ENCODE results near the gene RSU1. TPM values are rescaled to one million over a fixed set of nuclear protein-coding genes. Genes with fewer than 3 reads are reported as not detected.

RSU1 gene
- total RNA-seq, 4 donors from 2014 or later: 40.5 to 95.4 (median 65.2) TPM

GRCh38 chr10:16686054-16686902 is 130.9 kb downstream of the RSU1 start:
- H3K9me3 ChIP-seq: no peaks in the 10 kb centered on the region
- no peaks in the 10 kb centered on the region for H3K4me1 ChIP-seq
- no peak overlapping the region for H3K27ac ChIP-seq
- no peak overlapping the region for H3K4me3 ChIP-seq
- no peaks in the 10 kb centered on the region for H3K27me3 ChIP-seq
- DNase-seq: no peak
- H3K36me3 ChIP-seq: no peaks in the 10 kb centered on the region
- no peak for TF ChIP-seq CTCF (IDR thresholded peaks at IDR 0.05)
- TF ChIP-seq POLR2A (IDR thresholded peaks at IDR 0.05): no peak
- intact Hi-C loops (cut with DNase I; ENCODE audit: low total_unique reads): no loop called here

GRCh38 chr10:16685551-16685950 is 131.7 kb downstream of the RSU1 start:
- no peaks in the 10 kb centered on the region for H3K36me3 ChIP-seq
- no peak overlapping the region for H3K27ac ChIP-seq
- no peaks in the 10 kb centered on the region for H3K9me3 ChIP-seq
- no peak for DNase-seq
- no peaks in the 10 kb centered on the region for H3K4me1 ChIP-seq
- H3K4me3 ChIP-seq: no peak overlapping the region
- no peaks in the 10 kb centered on the region for H3K27me3 ChIP-seq
- TF ChIP-seq CTCF (IDR thresholded peaks at IDR 0.05) (no peak), POLR2A (IDR thresholded peaks at IDR 0.05) (no peak)
- intact Hi-C loops (cut with DNase I; ENCODE audit: low total_unique reads): no loop called here

- TF ChIP-seq POLR2A (IDR thresholded peaks at IDR 0.05): no peak
- TF ChIP-seq CTCF (IDR thresholded peaks at IDR 0.05): no peak
- DNase-seq: no peak
- Histone ChIP-seq H3K9me3 (no peaks in the 10 kb centered on the region), H3K36me3 (no peaks in the 10 kb centered on the region), H3K27ac (no peak overlapping the region), H3K27me3 (no peaks in the 10 kb centered on the region), H3K4me3 (no peak overlapping the region), H3K4me1 (no peaks in the 10 kb centered on the region)
- intact Hi-C loops (cut with DNase I; ENCODE audit: low total_unique reads): no loop called here
Observed at GRCh38 chr10:16681521-16681920, 135.7 kb downstream of the RSU1 start.

- TF ChIP-seq CTCF (IDR thresholded peaks at IDR 0.05): no peak
- TF ChIP-seq POLR2A (IDR thresholded peaks at IDR 0.05): no peak
- intact Hi-C loops (cut with DNase I; ENCODE audit: low total_unique reads): no loop called here
- Histone ChIP-seq H3K4me1 (no peaks in the 10 kb centered on the region), H3K9me3 (no peaks in the 10 kb centered on the region), H3K27me3 (no peaks in the 10 kb centered on the region), H3K36me3 (no peaks in the 10 kb centered on the region), H3K4me3 (no peak overlapping the region), H3K27ac (no peak overlapping the region)
- DNase-seq: no peak
Observed at GRCh38 chr10:16679511-16679910, 137.7 kb downstream of the RSU1 start.

- intact Hi-C loops (cut with DNase I; ENCODE audit: low total_unique reads): no loop called here
- no peak overlapping the region for H3K27ac ChIP-seq
- H3K36me3 ChIP-seq: no peaks in the 10 kb centered on the region
- H3K4me3 ChIP-seq: no peak overlapping the region
- DNase-seq: no peak
- no peaks in the 10 kb centered on the region for H3K9me3 ChIP-seq
- no peaks in the 10 kb centered on the region for H3K4me1 ChIP-seq
- no peaks in the 10 kb centered on the region for H3K27me3 ChIP-seq
- TF ChIP-seq CTCF (IDR thresholded peaks at IDR 0.05) (no peak), POLR2A (IDR thresholded peaks at IDR 0.05) (no peak)
Observed at GRCh38 chr10:16675334-16675733, 141.9 kb downstream of the RSU1 start.

All from uterus (tissue), 4 donors.